A673 (cell line): ENCODE measurements around the gene ADAMTS6.

Source experiments
- CTCF ChIP-seq: fragments of 300-800, 200-600 bp; sonication (generic); conservative IDR thresholded peaks from 2 replicates; pipeline ENCODE4 v1.5.1; 2017; ENCODE audit warnings: low read depth, mild to moderate bottlenecking, antibody characterized with exemption, low read length, moderate library complexity, mixed read lengths
- EZH2 ChIP-seq: fragments of 200-600 bp; sonication (generic); IDR thresholded peaks from 2 replicates; pipeline ENCODE4 v1.6.1; 2017; ENCODE audit warnings: borderline replicate concordance, low read depth, mild to moderate bottlenecking, mixed read lengths, antibody characterized with exemption, low read length; ENCODE audit not compliant: poor library complexity, severe bottlenecking

DNA sequence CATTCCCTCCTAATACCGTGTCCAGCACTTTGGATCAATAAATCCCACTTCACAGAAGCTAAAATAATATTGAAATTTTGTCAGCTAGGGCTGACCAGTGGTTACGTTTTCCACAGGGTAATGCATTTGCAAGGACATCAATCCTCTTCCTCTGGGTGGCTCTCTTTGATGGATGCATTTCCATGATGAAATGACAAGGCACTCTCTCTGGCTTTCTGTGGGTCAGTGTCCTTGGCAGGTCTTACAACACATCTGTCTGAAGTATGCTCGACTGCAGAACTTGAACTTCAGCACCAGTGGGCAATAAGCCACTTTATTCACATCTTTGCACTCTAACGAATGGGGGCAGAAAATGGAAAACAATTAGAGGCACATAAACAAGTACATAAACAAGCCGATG, 330.1 kb downstream of the ADAMTS6 start:
- TF ChIP-seq CTCF: no peak
- TF ChIP-seq EZH2: no peak
